H9 (cell line): ENCODE results near the gene GNAI1. TPM values are rescaled to one million over a fixed set of nuclear protein-coding genes. Genes with fewer than 3 reads are reported as not detected.
A peak's percentile ranks its signal among the peaks of the same experiment; 100 is the strongest.

Experiments used
- DNase-seq: peaks from one replicate; pipeline ENCODE4 v3.0.0-alpha.2; 2017
- H2AFZ ChIP-seq: one replicate; pipeline ENCODE4 v1.6.1; 2013; ENCODE audit warnings: mild to moderate bottlenecking, low read length, control low read depth, moderate library complexity
- H2AK5ac ChIP-seq: 2 replicates; pipeline ENCODE4 v1.6.1; 2013; ENCODE audit warnings: low read length, control low read depth, mixed read lengths; ENCODE audit not compliant: insufficient read length
- H2BK120ac ChIP-seq: one replicate; pipeline ENCODE4 v1.6.1; 2013; ENCODE audit warnings: low read depth, mild to moderate bottlenecking, low read length, control low read depth, inconsistent platforms; ENCODE audit not compliant: poor library complexity, severe bottlenecking
- H2BK12ac ChIP-seq: 2 replicates; pipeline ENCODE4 v1.6.1; 2013; ENCODE audit warnings: low read length, control low read depth, mixed read lengths, low read depth; ENCODE audit not compliant: insufficient read length
- H2BK15ac ChIP-seq: 2 replicates; pipeline ENCODE4 v1.6.1; 2013; ENCODE audit warnings: low read depth, low read length, control low read depth
- H2BK20ac ChIP-seq: one replicate; pipeline ENCODE4 v1.6.1; 2013; ENCODE audit warnings: low read depth, mild to moderate bottlenecking, low read length, control low read depth, inconsistent platforms; ENCODE audit not compliant: poor library complexity, severe bottlenecking
- H2BK5ac ChIP-seq: 2 replicates; pipeline ENCODE4 v1.6.1; 2013; ENCODE audit warnings: low read length, control low read depth, mixed read lengths; ENCODE audit not compliant: insufficient read length
- H3K14ac ChIP-seq: 2 replicates; pipeline ENCODE4 v1.6.1; 2013; ENCODE audit warnings: low read length, control low read depth; ENCODE audit not compliant: insufficient read depth
- H3K18ac ChIP-seq: 2 replicates; pipeline ENCODE4 v1.6.1; 2013; ENCODE audit warnings: low read depth, mild to moderate bottlenecking, mixed read lengths, low read length, control low read depth; ENCODE audit not compliant: insufficient read length
- H3K23ac ChIP-seq: 2 replicates; pipeline ENCODE4 v1.6.1; 2013; ENCODE audit warnings: low read length, control low read depth, mixed read lengths, low read depth; ENCODE audit not compliant: insufficient read length
- H3K23me2 ChIP-seq: 2 replicates; pipeline ENCODE4 v1.6.1; 2013; ENCODE audit warnings: low read depth, mild to moderate bottlenecking, mixed read lengths, low read length, control low read depth; ENCODE audit not compliant: insufficient read length, poor library complexity, severe bottlenecking
- H3K27ac ChIP-seq: 2 replicates; pipeline ENCODE4 v1.5.1; 2013; ENCODE audit warnings: low read length, control low read depth, mixed read lengths, low read depth; ENCODE audit not compliant: insufficient read length
- H3K27me3 ChIP-seq: 2 replicates; pipeline ENCODE4 v1.6.1; 2013; ENCODE audit warnings: low read length, control low read depth, inconsistent platforms; ENCODE audit not compliant: insufficient read depth
- H3K4ac ChIP-seq: 2 replicates; pipeline ENCODE4 v1.6.1; 2013; ENCODE audit warnings: low read depth, mild to moderate bottlenecking, control low read depth, inconsistent platforms, low read length, moderate library complexity
- H3K4me1 ChIP-seq: 2 replicates; pipeline ENCODE4 v1.6.1; 2013; ENCODE audit warnings: low read length, control low read depth, inconsistent platforms; ENCODE audit not compliant: insufficient read depth
- H3K4me2 ChIP-seq: 2 replicates; pipeline ENCODE4 v1.6.1; 2013; ENCODE audit warnings: low read length, control low read depth, mixed read lengths; ENCODE audit not compliant: insufficient read length, insufficient read depth
- H3K56ac ChIP-seq: 2 replicates; pipeline ENCODE4 v1.6.1; 2013; ENCODE audit warnings: low read depth, mild to moderate bottlenecking, mixed read lengths, low read length, control low read depth; ENCODE audit not compliant: insufficient read length
- H3K79me1 ChIP-seq: 2 replicates; pipeline ENCODE4 v1.6.1; 2013; ENCODE audit warnings: low read depth, mild to moderate bottlenecking, moderate library complexity, low read length, control low read depth, inconsistent platforms; ENCODE audit not compliant: insufficient read depth, poor library complexity, severe bottlenecking
- H3K79me2 ChIP-seq: 2 replicates; pipeline ENCODE4 v1.6.1; 2013; ENCODE audit warnings: low read length, control low read depth, inconsistent platforms; ENCODE audit not compliant: insufficient read depth
- H3K9ac ChIP-seq: 2 replicates; pipeline ENCODE4 v1.6.1; 2013; ENCODE audit warnings: low read length, control low read depth, mixed read lengths; ENCODE audit not compliant: insufficient read length; ENCODE audit errors: extremely low read depth
- H3K9me3 ChIP-seq: one replicate; pipeline ENCODE4 v1.6.1; 2013; ENCODE audit warnings: low read depth, low read length, inconsistent platforms; ENCODE audit not compliant: control insufficient read depth
- H3T11ph ChIP-seq: one replicate; pipeline ENCODE4 v1.6.1; 2013; ENCODE audit warnings: mild to moderate bottlenecking, low read length, control low read depth, inconsistent platforms
- H4K20me1 ChIP-seq: one replicate; pipeline ENCODE4 v1.6.1; 2013; ENCODE audit not compliant: control insufficient read depth, insufficient read length, insufficient read depth
- H4K5ac ChIP-seq: 2 replicates; pipeline ENCODE4 v1.6.1; 2013; ENCODE audit warnings: low read depth, mild to moderate bottlenecking, mixed read lengths, low read length, control low read depth; ENCODE audit not compliant: insufficient read length
- H4K8ac ChIP-seq: replicated peaks from 2 replicates; pipeline ENCODE4 v1.6.1; 2013; ENCODE audit warnings: low read length, control low read depth, mixed read lengths, low read depth; ENCODE audit not compliant: insufficient read length
- H4K91ac ChIP-seq: 2 replicates; pipeline ENCODE4 v1.6.1; 2013; ENCODE audit warnings: low read depth, mild to moderate bottlenecking, moderate library complexity, mixed read lengths, low read length, control low read depth; ENCODE audit not compliant: insufficient read length
- H3K27ac Mint-ChIP-seq, 3 experiments: 2 replicates in 2 of 3; 3 replicates in 1 of 3; pipeline ENCODE4 v1.8.0; 2020 to 2021; ENCODE audit warnings: mixed read lengths in 3 of 3, mild to moderate bottlenecking in 1 of 3, moderate library complexity in 1 of 3
- H3K27me3 Mint-ChIP-seq: 2 replicates; pipeline ENCODE4 v1.8.0; 2021; ENCODE audit warnings: low read depth, mild to moderate bottlenecking, moderate library complexity, mixed read lengths
- H3K36me3 Mint-ChIP-seq, 3 experiments: 2 replicates in 2 of 3; 3 replicates in 1 of 3; pipeline ENCODE4 v1.8.0; 2020 to 2021; ENCODE audit warnings: low read depth in 3 of 3, mixed read lengths in 3 of 3; ENCODE audit not compliant: insufficient read depth in 1 of 3
- H3K4me1 Mint-ChIP-seq, 2 experiments: 2 replicates each; pipeline ENCODE4 v1.8.0; 2020; ENCODE audit warnings: mixed read lengths in 2 of 2
- H3K4me3 Mint-ChIP-seq, 2 experiments: 2 replicates in 1 of 2; 3 replicates in 1 of 2; pipeline ENCODE4 v1.8.0; 2020 to 2021; ENCODE audit warnings: mild to moderate bottlenecking in 2 of 2, mixed read lengths in 2 of 2, moderate library complexity in 1 of 2
- H3K9me3 Mint-ChIP-seq, 2 experiments: 2 replicates in 1 of 2; 3 replicates in 1 of 2; pipeline ENCODE4 v1.8.0; 2020; ENCODE audit warnings: mild to moderate bottlenecking in 2 of 2, mixed read lengths in 2 of 2, moderate library complexity in 1 of 2
- WGBS: extraction: QIAGEN DNeasy Blood & Tissue Kit; methylation state at CpG from one replicate; pipeline ENCODE4 v1.1.7; 2013; ENCODE audit warnings: missing lambda C conversion rate, low lambda C conversion rate, mixed read lengths; ENCODE audit not compliant: insufficient read length; ENCODE audit errors: extremely low coverage; 5-methylcytosine and 5-hydroxymethylcytosine counted together
- total RNA-seq: library from RNA; stranded (reverse); gene quantifications from 2 replicates; pipeline ENCODE4 v1.2.1, GENCODE V29; 2021
- TF ChIP-seq, protein P1 (sequence below): fragments of 200-600 bp; sonication (generic); conservative IDR thresholded peaks from 3 replicates; pipeline ENCODE4 v1.8.0; 2021; ENCODE audit warnings: antibody characterized with exemption, mild to moderate bottlenecking

GNAI1 gene
- total RNA-seq, 1 experiment from 2014 or later: 14.1 TPM

GRCh38 chr7:80137410-80137809, 2.8 kb downstream of the GNAI1 start:
- no peak overlapping the region for H2AK5ac ChIP-seq
- H3K4me2 ChIP-seq: no peak overlapping the region
- no peaks in the 10 kb centered on the region for H3K9me3 ChIP-seq
- Mint-ChIP-seq H3K4me1 (peaks cover 36 to 38% of the 10 kb centered on the region in 2 experiments), H3K27me3 (peaks cover 9% of the 10 kb centered on the region), H3K27ac (no peak overlapping the region), H3K4me3 (peak overlapping the region in 1 of 2 experiments; percentile 37; a peak in 2 of 5 replicates), H3K36me3 (peaks cover 0 to 12% (median 2%) of the 10 kb centered on the region in 3 experiments; a peak in 5 of 7 replicates), H3K9me3 (no peaks in the 10 kb centered on the region; a peak in 3 of 5 replicates)
- H2BK15ac ChIP-seq: no peak overlapping the region
- no peak overlapping the region for H3K4ac ChIP-seq
- H3K23ac ChIP-seq: no peak overlapping the region
- no peak overlapping the region for H3K18ac ChIP-seq
- H3K14ac ChIP-seq: no peak overlapping the region
- no peak overlapping the region for H3T11ph ChIP-seq
- H4K20me1 ChIP-seq: no peaks in the 10 kb centered on the region
- WGBS: no CpG with 5 or more reads among the region's 12 CpGs
- no peak overlapping the region for H4K5ac ChIP-seq
- H4K91ac ChIP-seq: no peak overlapping the region
- no peaks in the 10 kb centered on the region; the same call in 1 of the 2 replicates for H3K27me3 ChIP-seq
- no peak overlapping the region for H3K27ac ChIP-seq
- H3K9ac ChIP-seq: no peak overlapping the region
- no peak overlapping the region for H2BK12ac ChIP-seq
- no peak overlapping the region for H2BK20ac ChIP-seq
- H4K8ac ChIP-seq: no peak overlapping the region
- TF ChIP-seq, protein P1, sequence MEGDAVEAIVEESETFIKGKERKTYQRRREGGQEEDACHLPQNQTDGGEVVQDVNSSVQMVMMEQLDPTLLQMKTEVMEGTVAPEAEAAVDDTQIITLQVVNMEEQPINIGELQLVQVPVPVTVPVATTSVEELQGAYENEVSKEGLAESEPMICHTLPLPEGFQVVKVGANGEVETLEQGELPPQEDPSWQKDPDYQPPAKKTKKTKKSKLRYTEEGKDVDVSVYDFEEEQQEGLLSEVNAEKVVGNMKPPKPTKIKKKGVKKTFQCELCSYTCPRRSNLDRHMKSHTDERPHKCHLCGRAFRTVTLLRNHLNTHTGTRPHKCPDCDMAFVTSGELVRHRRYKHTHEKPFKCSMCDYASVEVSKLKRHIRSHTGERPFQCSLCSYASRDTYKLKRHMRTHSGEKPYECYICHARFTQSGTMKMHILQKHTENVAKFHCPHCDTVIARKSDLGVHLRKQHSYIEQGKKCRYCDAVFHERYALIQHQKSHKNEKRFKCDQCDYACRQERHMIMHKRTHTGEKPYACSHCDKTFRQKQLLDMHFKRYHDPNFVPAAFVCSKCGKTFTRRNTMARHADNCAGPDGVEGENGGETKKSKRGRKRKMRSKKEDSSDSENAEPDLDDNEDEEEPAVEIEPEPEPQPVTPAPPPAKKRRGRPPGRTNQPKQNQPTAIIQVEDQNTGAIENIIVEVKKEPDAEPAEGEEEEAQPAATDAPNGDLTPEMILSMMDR: no peak
- H2AFZ ChIP-seq: no peak overlapping the region
- H3K79me2 ChIP-seq: peaks cover 20% of the 10 kb centered on the region; the same call in 1 of the 2 replicates
- peaks cover 12% of the 10 kb centered on the region for H3K23me2 ChIP-seq
- no peak overlapping the region for H3K56ac ChIP-seq
- H2BK120ac ChIP-seq: no peak overlapping the region
- peaks cover 5% of the 10 kb centered on the region for H3K4me1 ChIP-seq
- no peak for DNase-seq
- no peak overlapping the region for H2BK5ac ChIP-seq
- peaks cover 2% of the 10 kb centered on the region for H3K79me1 ChIP-seq
